Loucy (cell line): ENCODE results near the gene NSUN2.

Source experiments
- EZH2phosphoT487 ChIP-seq: fragments of 200-600 bp; IDR thresholded peaks from 2 replicates; pipeline ENCODE4 v1.6.1; 2018; ENCODE audit warnings: antibody characterized with exemption, mild to moderate bottlenecking, moderate library complexity, borderline replicate concordance
- TF ChIP-seq, protein P1 (sequence below): fragments of 200-600 bp; sonication (generic); conservative IDR thresholded peaks from 2 replicates; pipeline ENCODE4 v1.5.1; 2014; ENCODE audit warnings: mild to moderate bottlenecking, antibody characterized with exemption, low read length

DNA sequence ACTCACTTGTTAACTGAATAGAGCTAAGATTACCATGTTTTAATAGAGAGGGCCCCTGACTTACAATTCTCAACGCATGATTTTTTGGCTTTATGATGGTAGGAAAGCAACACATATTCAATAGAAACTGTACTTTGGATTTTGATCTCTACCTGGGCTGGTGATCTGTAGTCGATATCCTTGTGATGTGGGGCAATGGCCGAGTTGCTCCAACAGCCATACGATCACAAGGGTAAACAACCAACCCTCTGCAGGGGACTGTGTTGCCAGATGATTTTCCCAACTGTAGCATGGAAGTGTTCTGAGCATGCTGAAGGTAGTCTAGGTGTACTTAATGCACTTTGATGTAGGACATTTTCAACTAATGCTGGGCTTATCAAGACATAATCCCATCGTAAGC, 36.5 kb downstream of the NSUN2 start:
- TF ChIP-seq, protein P1, sequence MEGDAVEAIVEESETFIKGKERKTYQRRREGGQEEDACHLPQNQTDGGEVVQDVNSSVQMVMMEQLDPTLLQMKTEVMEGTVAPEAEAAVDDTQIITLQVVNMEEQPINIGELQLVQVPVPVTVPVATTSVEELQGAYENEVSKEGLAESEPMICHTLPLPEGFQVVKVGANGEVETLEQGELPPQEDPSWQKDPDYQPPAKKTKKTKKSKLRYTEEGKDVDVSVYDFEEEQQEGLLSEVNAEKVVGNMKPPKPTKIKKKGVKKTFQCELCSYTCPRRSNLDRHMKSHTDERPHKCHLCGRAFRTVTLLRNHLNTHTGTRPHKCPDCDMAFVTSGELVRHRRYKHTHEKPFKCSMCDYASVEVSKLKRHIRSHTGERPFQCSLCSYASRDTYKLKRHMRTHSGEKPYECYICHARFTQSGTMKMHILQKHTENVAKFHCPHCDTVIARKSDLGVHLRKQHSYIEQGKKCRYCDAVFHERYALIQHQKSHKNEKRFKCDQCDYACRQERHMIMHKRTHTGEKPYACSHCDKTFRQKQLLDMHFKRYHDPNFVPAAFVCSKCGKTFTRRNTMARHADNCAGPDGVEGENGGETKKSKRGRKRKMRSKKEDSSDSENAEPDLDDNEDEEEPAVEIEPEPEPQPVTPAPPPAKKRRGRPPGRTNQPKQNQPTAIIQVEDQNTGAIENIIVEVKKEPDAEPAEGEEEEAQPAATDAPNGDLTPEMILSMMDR = no peak
- no peak for TF ChIP-seq EZH2phosphoT487
